Gastrocnemius medialis (tissue), 4 donors: ENCODE results near the gene UCP3. TPM values are rescaled to one million over a fixed set of nuclear protein-coding genes. Genes with fewer than 3 reads are reported as not detected.

ENCODE experiments used
- ATAC-seq, 2 donors: fragments of 150-250 bp; one replicate each; pipeline ENCODE4 v1.9.1; 2016
- DNase-seq, 2 donors: peaks; one replicate each; pipeline ENCODE4 v3.0.0-alpha.2; 2019
- H3K27ac ChIP-seq, 4 donors: fragments of 200-600 bp; sonication (generic); 1 replicate in 1 of 4; 2 replicates in 3 of 4; pipeline ENCODE4 v1.5.1; 2016 to 2018; ENCODE audit warnings: mild to moderate bottlenecking in 2 of 4, moderate library complexity in 1 of 4
- H3K27me3 ChIP-seq, 3 donors: fragments of 200-600 bp; sonication (generic) in 2 of 3; 1 replicate in 1 of 3; 2 replicates in 2 of 3; pipeline versions ENCODE4 v1.5.1 to v1.6.0; 2016 to 2019; ENCODE audit warnings: mild to moderate bottlenecking in 1 of 3, moderate library complexity in 1 of 3
- H3K36me3 ChIP-seq, 2 donors: fragments of 200-600 bp; sonication (generic) in 1 of 2; one replicate each; pipeline ENCODE4 v1.5.1; 2017 to 2018
- H3K4me1 ChIP-seq, 2 donors: fragments of 200-600 bp; sonication (generic) in 1 of 2; one replicate each; pipeline ENCODE4 v1.5.1; 2016 to 2017; ENCODE audit warnings: mild to moderate bottlenecking in 2 of 2
- H3K4me3 ChIP-seq, 4 donors: fragments of 200-600 bp; sonication (generic) in 3 of 4; 1 replicate in 1 of 4; 2 replicates in 3 of 4; pipeline ENCODE4 v1.5.1; 2016 to 2019; ENCODE audit warnings: mild to moderate bottlenecking in 2 of 4
- H3K9me3 ChIP-seq, 3 donors: fragments of 200-600 bp; sonication (generic) in 2 of 3; 1 replicate in 1 of 3; 2 replicates in 2 of 3; pipeline ENCODE4 v1.5.1; 2016 to 2019
- CTCF ChIP-seq, 5 experiments: fragments of 450-650 bp in 3 of 5; fragments of 200-600 bp in 2 of 5; sonication (generic) in 2 of 5; IDR thresholded peaks in 4 of 5; conservative IDR thresholded peaks in 1 of 5; 1 replicate in 4 of 5; 2 replicates in 1 of 5; pipeline ENCODE4 v1.5.1; 2016 to 2019; ENCODE audit warnings: antibody characterized with exemption in 5 of 5, mild to moderate bottlenecking in 3 of 5, moderate library complexity in 3 of 5
- POLR2A ChIP-seq, 2 donors: fragments of 450-650 bp; IDR thresholded peaks; one replicate each; pipeline ENCODE4 v1.6.1; 2017; ENCODE audit warnings: antibody characterized with exemption in 2 of 2, mild to moderate bottlenecking in 2 of 2, moderate library complexity in 2 of 2
- in situ Hi-C, 4 donors: fragments of 200-750 bp; cut with MboI; loops; one replicate each; pipeline versions ENCODE4 v1.15.0 to v1.8.0; 2017; ENCODE audit warnings: low sequenced_read_pairs in 4 of 4
- intact Hi-C: fragments of 100-400 bp; cut with DNase I; formaldehyde crosslinking; loops from one replicate; pipeline ENCODE4 v1.15.1; 2023; ENCODE audit warnings: low total_unique reads
- total RNA-seq, 4 donors: library from RNA; depleted of rRNA; stranded (reverse); fragments of >200 nt; gene quantifications; one replicate each; pipeline versions ENCODE4 v1.1.0 to v1.2.3, GENCODE V29; 2016

UCP3 gene
- total RNA-seq, 4 donors from 2014 or later: 489 to 938 (median 679) TPM

- intact Hi-C loops: no loop called here
- ATAC-seq: no peak
- Histone ChIP-seq H3K9me3 (no peaks in the 10 kb centered on the region), H3K27ac (no peak overlapping the region), H3K4me1 (peaks cover 5 to 9% of the 10 kb centered on the region in 2 donors), H3K36me3 (peaks cover 0 to 22% of the 10 kb centered on the region in 2 donors), H3K27me3 (no peaks in the 10 kb centered on the region), H3K4me3 (no peak overlapping the region)
- in situ Hi-C loops: no loop called here
- TF ChIP-seq CTCF (IDR thresholded peaks at IDR 0.05 in 4 of 5, conservative IDR thresholded peaks at IDR 0.05 in 1 of 5) (no peak), POLR2A (IDR thresholded peaks at IDR 0.05) (no peak)
- DNase-seq: no peak
These were observed 40.1 kb upstream of the UCP3 start for GRCh38 chr11:74048993-74049392.

DNA sequence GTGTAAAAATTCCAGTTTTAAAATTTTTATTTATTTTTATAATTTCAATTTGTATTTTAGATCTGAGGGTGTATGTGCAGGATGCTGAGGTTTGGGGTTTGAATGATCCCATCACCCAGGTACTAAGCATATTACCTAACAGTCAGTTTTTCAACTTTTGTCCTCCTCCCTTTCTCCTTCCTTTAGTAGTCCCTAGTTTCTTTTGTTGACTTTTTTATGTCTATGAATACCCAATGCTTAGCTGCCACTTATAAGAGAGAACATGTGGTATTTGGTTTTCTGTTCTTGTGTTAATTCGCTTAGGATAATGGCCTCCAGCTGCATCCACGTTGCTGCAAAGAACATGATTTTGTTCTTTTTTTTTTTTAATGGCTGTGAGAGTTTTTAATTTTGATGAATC is 35.7 kb upstream of the UCP3 start:
- DNase-seq (no peak), ATAC-seq (no peak)
- H3K27ac ChIP-seq: no peak overlapping the region
- no peaks in the 10 kb centered on the region for H3K27me3 ChIP-seq
- peaks cover 0 to 32% of the 10 kb centered on the region in 2 donors for H3K36me3 ChIP-seq
- H3K9me3 ChIP-seq: no peaks in the 10 kb centered on the region
- peaks cover 5 to 9% of the 10 kb centered on the region in 2 donors for H3K4me1 ChIP-seq
- H3K4me3 ChIP-seq: no peak overlapping the region
- TF ChIP-seq CTCF (IDR thresholded peaks at IDR 0.05 in 4 of 5, conservative IDR thresholded peaks at IDR 0.05 in 1 of 5) (no peak), POLR2A (IDR thresholded peaks at IDR 0.05) (no peak)
- intact Hi-C loops (no loop called here), in situ Hi-C loops (no loop called here)

- in situ Hi-C loops: no loop called here
- Histone ChIP-seq H3K9me3 (no peaks in the 10 kb centered on the region), H3K4me1 (peaks cover 2 to 6% of the 10 kb centered on the region in 2 donors), H3K27ac (no peak overlapping the region), H3K36me3 (peaks cover 0 to 43% of the 10 kb centered on the region in 2 donors), H3K4me3 (no peak overlapping the region), H3K27me3 (no peaks in the 10 kb centered on the region)
- intact Hi-C loops: no loop called here
- TF ChIP-seq CTCF (IDR thresholded peaks at IDR 0.05 in 4 of 5, conservative IDR thresholded peaks at IDR 0.05 in 1 of 5): no peak
- no peak for TF ChIP-seq POLR2A (IDR thresholded peaks at IDR 0.05)
- DNase-seq: no peak
- no peak for ATAC-seq
These were observed 34.6 kb upstream of the UCP3 start for GRCh38 chr11:74043450-74043849.

DNA sequence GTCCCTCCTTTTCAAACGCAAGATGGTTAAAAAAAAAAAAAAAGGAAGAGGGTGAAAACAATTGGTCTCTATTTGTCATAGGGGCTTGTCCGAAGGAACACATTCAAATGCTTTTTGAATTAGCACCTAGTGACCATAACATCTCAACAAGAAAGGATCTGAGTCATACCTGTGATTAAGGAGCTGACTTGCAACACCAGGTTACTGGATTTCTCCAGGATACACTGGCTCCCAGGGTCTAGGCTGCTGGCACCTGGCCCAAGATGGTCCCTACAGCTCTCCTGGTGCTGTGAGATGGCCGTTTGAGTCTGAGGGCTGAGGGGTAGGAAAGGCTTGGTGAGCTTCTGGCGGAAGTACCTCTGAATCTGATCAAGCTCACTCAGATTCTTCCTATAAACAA is 28.4 kb upstream of the UCP3 start:
- Histone ChIP-seq H3K9me3 (no peaks in the 10 kb centered on the region), H3K36me3 (peaks cover 0 to 81% of the 10 kb centered on the region in 2 donors), H3K27ac (peak overlapping the region in 1 of 4 donors; percentile 37), H3K4me3 (no peak overlapping the region), H3K27me3 (no peaks in the 10 kb centered on the region), H3K4me1 (no peaks in the 10 kb centered on the region)
- TF ChIP-seq POLR2A (IDR thresholded peaks at IDR 0.05) (no peak), CTCF (IDR thresholded peaks at IDR 0.05 in 4 of 5, conservative IDR thresholded peaks at IDR 0.05 in 1 of 5) (no peak)
- ATAC-seq (peak in 1 of 2 donors; percentile 32), DNase-seq (no peak)
- in situ Hi-C loops: no loop called here
- intact Hi-C loops: no loop called here

- TF ChIP-seq CTCF (IDR thresholded peaks at IDR 0.05 in 4 of 5, conservative IDR thresholded peaks at IDR 0.05 in 1 of 5): no peak
- no peak for TF ChIP-seq POLR2A (IDR thresholded peaks at IDR 0.05)
- no peak overlapping the region for H3K4me3 ChIP-seq
- ATAC-seq: peak in 1 of 2 donors; percentile 38
- no peak for DNase-seq
- in situ Hi-C loops (no loop called here), intact Hi-C loops (no loop called here)
- H3K27ac ChIP-seq: peak overlapping the region in 1 of 4 donors; percentile 57
- H3K9me3 ChIP-seq: no peaks in the 10 kb centered on the region
- no peaks in the 10 kb centered on the region for H3K4me1 ChIP-seq
- H3K36me3 ChIP-seq: peaks cover 0 to 77% of the 10 kb centered on the region in 2 donors
- no peaks in the 10 kb centered on the region for H3K27me3 ChIP-seq
These were observed 26.4 kb upstream of the UCP3 start for GRCh38 chr11:74035264-74035663.
